Mucosa of rectum (tissue), 2 donors: ENCODE data around the gene LRRTM1.

Experiments
- H3K27ac ChIP-seq, 2 donors: one replicate each; pipeline ENCODE4 v1.7.0; 2013; ENCODE audit warnings: inconsistent platforms in 2 of 2, low read depth in 2 of 2, low read length in 2 of 2
- H3K27me3 ChIP-seq, 2 donors: one replicate each; pipeline ENCODE4 v1.7.0; 2013; ENCODE audit warnings: low read length in 2 of 2; ENCODE audit not compliant: control insufficient read depth in 2 of 2, insufficient read depth in 2 of 2
- H3K36me3 ChIP-seq, 2 donors: one replicate each; pipeline ENCODE4 v1.7.0; 2013; ENCODE audit warnings: low read length in 2 of 2; ENCODE audit not compliant: control insufficient read depth in 2 of 2, insufficient read depth in 2 of 2
- H3K4me1 ChIP-seq, 2 donors: one replicate each; pipeline ENCODE4 v1.7.0; 2013; ENCODE audit warnings: low read length in 2 of 2, mild to moderate bottlenecking in 1 of 2; ENCODE audit not compliant: control insufficient read depth in 2 of 2, insufficient read depth in 2 of 2
- H3K4me3 ChIP-seq, 2 donors: one replicate each; pipeline ENCODE4 v1.7.0; 2013; ENCODE audit warnings: low read length in 2 of 2
- H3K9ac ChIP-seq, 2 donors: one replicate each; pipeline ENCODE4 v1.7.0; 2013; ENCODE audit warnings: low read length in 2 of 2, low read depth in 1 of 2, mild to moderate bottlenecking in 1 of 2
- H3K9me3 ChIP-seq, 2 donors: one replicate each; pipeline ENCODE4 v1.7.0; 2013; ENCODE audit warnings: low read length in 2 of 2; ENCODE audit not compliant: control insufficient read depth in 2 of 2
- donor health status: healthy.
- donor health status: Normal muscosa, but diverticular disease.

LRRTM1 gene

DNA sequence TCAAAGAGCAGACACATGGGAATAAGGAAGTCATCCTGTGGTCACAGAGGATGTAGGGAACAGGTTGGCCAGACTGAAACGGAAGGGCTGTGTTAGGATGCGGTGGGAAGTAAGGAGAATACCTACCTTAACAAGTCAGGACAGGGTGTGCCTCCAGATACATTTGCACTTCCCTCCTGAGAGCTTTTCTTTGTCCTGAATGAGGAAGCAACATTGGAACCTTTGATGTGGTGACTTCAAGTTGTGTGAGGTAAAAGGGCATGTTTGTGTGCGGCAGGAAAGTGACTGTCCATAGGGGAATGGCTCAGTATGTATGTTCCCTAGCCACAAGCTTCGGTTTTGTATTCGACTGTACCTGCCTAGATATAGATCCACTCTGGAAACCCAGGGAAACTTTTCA lies 24.9 kb upstream of the LRRTM1 start:
- Histone ChIP-seq H3K4me3 (no peak overlapping the region), H3K4me1 (no peaks in the 10 kb centered on the region), H3K9ac (no peak overlapping the region), H3K36me3 (no peaks in the 10 kb centered on the region), H3K9me3 (no peaks in the 10 kb centered on the region), H3K27me3 (no peaks in the 10 kb centered on the region), H3K27ac (no peak overlapping the region)

GRCh38 chr2:80328159-80328571 lies 23.6 kb upstream of the LRRTM1 start:
- Histone ChIP-seq H3K27me3 (no peaks in the 10 kb centered on the region), H3K27ac (no peak overlapping the region), H3K9ac (no peak overlapping the region), H3K4me1 (no peaks in the 10 kb centered on the region), H3K4me3 (no peak overlapping the region), H3K36me3 (no peaks in the 10 kb centered on the region), H3K9me3 (no peaks in the 10 kb centered on the region)

DNA sequence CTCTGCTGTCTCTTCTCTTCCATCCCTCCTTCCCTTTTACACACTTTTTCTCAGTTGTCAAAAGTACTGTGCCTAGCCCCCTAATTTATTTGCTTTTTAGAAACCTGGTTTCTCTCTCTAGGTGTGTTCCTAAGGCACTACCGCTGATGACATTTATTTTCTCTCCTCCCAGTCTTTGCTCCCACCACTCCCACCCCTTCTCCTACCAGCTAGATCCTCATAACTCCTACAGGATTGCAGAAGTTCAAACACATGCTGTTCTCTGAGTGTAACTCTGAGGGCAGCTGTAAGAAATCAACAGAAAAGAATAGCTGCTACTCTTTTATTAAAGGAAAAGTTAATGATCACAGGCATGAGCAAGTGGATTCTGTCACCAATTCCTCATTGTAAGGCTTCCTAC lies 22.3 kb upstream of the LRRTM1 start:
- Histone ChIP-seq H3K9ac (no peak overlapping the region), H3K4me1 (no peaks in the 10 kb centered on the region), H3K4me3 (no peak overlapping the region), H3K9me3 (no peaks in the 10 kb centered on the region), H3K36me3 (no peaks in the 10 kb centered on the region), H3K27ac (no peak overlapping the region), H3K27me3 (peaks cover 0 to 7% of the 10 kb centered on the region in 2 donors)

- Histone ChIP-seq H3K9ac (no peak overlapping the region), H3K4me3 (no peak overlapping the region), H3K27me3 (peaks cover 0 to 7% of the 10 kb centered on the region in 2 donors), H3K27ac (no peak overlapping the region), H3K36me3 (no peaks in the 10 kb centered on the region), H3K9me3 (no peaks in the 10 kb centered on the region), H3K4me1 (no peaks in the 10 kb centered on the region)
These were observed 21.7 kb upstream of the LRRTM1 start for GRCh38 chr2:80326214-80326613.

GRCh38 chr2:80324525-80324924 lies 20.0 kb upstream of the LRRTM1 start:
- no peak overlapping the region for H3K9ac ChIP-seq
- no peaks in the 10 kb centered on the region for H3K4me1 ChIP-seq
- H3K9me3 ChIP-seq: no peaks in the 10 kb centered on the region
- no peak overlapping the region for H3K27ac ChIP-seq
- no peak overlapping the region for H3K4me3 ChIP-seq
- H3K36me3 ChIP-seq: no peaks in the 10 kb centered on the region
- H3K27me3 ChIP-seq: peaks cover 0 to 7% of the 10 kb centered on the region in 2 donors

DNA sequence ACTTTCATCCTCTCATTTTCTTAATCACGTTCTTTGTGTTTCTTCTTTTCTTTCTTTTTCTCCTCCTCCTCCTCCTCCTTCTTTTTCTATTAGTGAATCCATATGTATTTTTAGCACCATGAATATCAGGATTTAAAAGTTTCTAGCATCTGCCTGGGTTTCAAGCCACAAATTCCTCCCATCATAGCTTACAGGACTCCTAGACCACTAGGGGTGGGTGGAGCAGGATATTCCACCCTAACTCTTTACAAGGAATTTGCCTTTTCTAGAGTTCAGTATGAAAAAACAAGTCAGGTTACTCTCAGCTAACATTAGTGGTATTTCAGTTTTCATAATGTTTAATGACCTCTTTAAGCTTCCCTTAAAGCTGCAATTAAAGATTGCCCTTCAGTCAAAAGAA lies 19.1 kb upstream of the LRRTM1 start:
- no peak overlapping the region for H3K9ac ChIP-seq

DNA sequence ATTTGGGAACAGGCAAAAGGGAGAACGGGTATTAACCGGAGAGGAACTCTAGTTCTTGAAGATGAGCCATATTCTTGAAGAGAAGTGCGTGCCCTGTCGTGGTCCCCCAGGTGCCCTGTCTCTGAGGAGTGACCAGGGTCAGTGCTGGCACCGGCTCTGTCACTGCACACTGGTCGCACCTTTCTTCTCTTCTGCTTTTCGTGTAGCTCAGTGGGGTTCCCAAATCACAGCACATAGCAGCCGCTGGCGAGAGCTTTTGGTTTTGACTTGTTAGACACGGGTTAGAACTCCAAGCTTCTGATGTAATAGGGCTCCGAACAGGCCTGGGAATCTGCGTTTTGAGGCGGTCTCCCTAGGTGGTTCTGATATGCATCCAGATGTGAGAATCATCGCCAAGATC lies 18.4 kb upstream of the LRRTM1 start:
- Histone ChIP-seq H3K9me3 (no peaks in the 10 kb centered on the region), H3K36me3 (no peaks in the 10 kb centered on the region), H3K9ac (no peak overlapping the region), H3K27me3 (peaks cover 0 to 7% of the 10 kb centered on the region in 2 donors), H3K27ac (no peak overlapping the region), H3K4me1 (no peaks in the 10 kb centered on the region), H3K4me3 (no peak overlapping the region)

More for the DNA sequence above, 19.1 kb upstream of the LRRTM1 start:
- Histone ChIP-seq H3K4me3 (no peak overlapping the region), H3K27ac (no peak overlapping the region), H3K9me3 (no peaks in the 10 kb centered on the region), H3K4me1 (no peaks in the 10 kb centered on the region), H3K27me3 (peaks cover 0 to 7% of the 10 kb centered on the region in 2 donors), H3K36me3 (no peaks in the 10 kb centered on the region)

DNA sequence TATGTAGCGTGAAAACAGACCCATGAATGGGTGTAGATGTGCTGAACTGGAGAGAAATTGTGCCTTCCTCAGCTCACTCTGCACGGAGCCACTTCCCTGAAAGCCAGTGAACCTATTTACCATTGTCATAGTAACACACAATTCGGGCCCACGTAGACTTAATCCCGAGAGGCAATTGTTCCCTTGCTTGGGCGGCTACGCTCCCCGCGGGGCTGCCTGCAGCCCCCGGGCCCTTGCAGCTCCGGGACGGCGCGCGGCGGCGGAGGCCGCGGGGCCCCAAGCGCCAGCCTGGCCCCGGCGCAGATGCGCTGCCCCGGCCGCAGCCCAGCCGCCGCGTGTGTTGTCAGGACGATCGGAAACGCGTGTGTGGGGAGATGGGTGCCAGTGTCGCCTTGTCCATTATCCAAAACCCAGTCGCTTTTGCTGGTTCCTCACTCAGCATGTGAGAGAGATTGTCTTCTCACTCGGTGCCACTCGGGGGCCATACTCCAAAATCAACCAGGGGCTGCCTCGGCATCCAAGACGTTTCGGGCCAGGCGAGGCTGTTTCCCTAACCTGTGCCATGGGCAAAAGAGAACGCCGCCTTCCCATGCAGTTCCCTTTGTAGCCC lies 17.9 kb upstream of the LRRTM1 start:
- Histone ChIP-seq H3K36me3 (no peaks in the 10 kb centered on the region), H3K4me1 (no peaks in the 10 kb centered on the region), H3K27ac (no peak overlapping the region), H3K9me3 (no peaks in the 10 kb centered on the region), H3K4me3 (no peak overlapping the region), H3K27me3 (peaks cover 0 to 7% of the 10 kb centered on the region in 2 donors), H3K9ac (no peak overlapping the region)

- no peak overlapping the region for H3K27ac ChIP-seq
- no peak overlapping the region for H3K4me3 ChIP-seq
- H3K9ac ChIP-seq: no peak overlapping the region
- no peaks in the 10 kb centered on the region for H3K9me3 ChIP-seq
- H3K27me3 ChIP-seq: no peaks in the 10 kb centered on the region
- H3K36me3 ChIP-seq: no peaks in the 10 kb centered on the region
- no peaks in the 10 kb centered on the region for H3K4me1 ChIP-seq
These were observed 7.8 kb upstream of the LRRTM1 start for GRCh38 chr2:80312282-80312839.

GRCh38 chr2:80311304-80311703 lies 6.8 kb upstream of the LRRTM1 start:
- H3K27me3 ChIP-seq: no peaks in the 10 kb centered on the region
- no peaks in the 10 kb centered on the region for H3K4me1 ChIP-seq
- no peak overlapping the region for H3K9ac ChIP-seq
- no peaks in the 10 kb centered on the region for H3K36me3 ChIP-seq
- no peak overlapping the region for H3K4me3 ChIP-seq
- no peaks in the 10 kb centered on the region for H3K9me3 ChIP-seq
- H3K27ac ChIP-seq: no peak overlapping the region
